Left ventricle myocardium superior (tissue), 1 donor: ENCODE results near the gene PRRX2. TPM values are rescaled to one million over a fixed set of nuclear protein-coding genes. Genes with fewer than 3 reads are reported as not detected.
A peak's percentile ranks its signal among the peaks of the same experiment; 100 is the strongest.

ENCODE experiments used
- ATAC-seq: fragments of 200-7000 bp; cut with Tn5 transposase; one replicate; pipeline ENCODE4 v1.9.1; 2020; ENCODE audit warnings: mild to moderate bottlenecking, moderate library complexity
- DNase-seq: peaks from one replicate; pipeline ENCODE4 v3.0.0-alpha.2; 2020
- intact Hi-C: fragments of 100-400 bp; cut with micrococcal nuclease; formaldehyde crosslinking; loops from one replicate; pipeline ENCODE4 v1.11.0; 2022
- total RNA-seq: library from RNA; stranded (reverse); fragmentation: NEBNext Ultra II Directional; extraction: Animal tissue kit (Norgen Biotek cat#: 25700); gene quantifications from one replicate; pipeline ENCODE4 v1.2.1, GENCODE V29; 2021
- donor health status: DM: no; HTN: yes; CAD: no; lungs with severe emphysema.

PRRX2 gene
- total RNA-seq, 1 donor from 2014 or later, result 0.20 TPM

GRCh38 chr9:129762985-129763926 is 97.8 kb downstream of the PRRX2 start:
- intact Hi-C loops, result no loop called here
- DNase-seq (no peak), ATAC-seq (peak; percentile 62)

- DNase-seq (no peak), ATAC-seq (no peak)
- intact Hi-C loops, result no loop called here
These were observed 100.4 kb downstream of the PRRX2 start for GRCh38 chr9:129765764-129766317.

GRCh38 chr9:129768486-129768885 is 103.0 kb downstream of the PRRX2 start:
- no peak for ATAC-seq
- intact Hi-C loops, result no loop called here
- no peak for DNase-seq

- ATAC-seq (no peak), DNase-seq (no peak)
- intact Hi-C loops, result no loop called here
These were observed 104.2 kb downstream of the PRRX2 start for GRCh38 chr9:129769669-129770068.

GRCh38 chr9:129770741-129771140 is 105.3 kb downstream of the PRRX2 start:
- ATAC-seq, result no peak
- no peak for DNase-seq
- intact Hi-C loops, result no loop called here

Other genes starting within 250 kb of the PRRX2 start
- gene C9orf50, start 44.5 kb upstream of the PRRX2 start, total RNA-seq, result not detected
- 66.5 TPM for gene NTMT1, start 39.5 kb upstream of the PRRX2 start, total RNA-seq
- gene ASB6, start 23.5 kb upstream of the PRRX2 start, total RNA-seq, result 9.7 TPM
- 2.4 TPM for gene PTGES, start 87.4 kb downstream of the PRRX2 start, total RNA-seq
- gene TOR1B, start 137.5 kb downstream of the PRRX2 start, total RNA-seq, result 8.7 TPM
- 11.7 TPM for gene TOR1A, start 158.5 kb downstream of the PRRX2 start, total RNA-seq
- 35.6 TPM for gene C9orf78, start 169.6 kb downstream of the PRRX2 start, total RNA-seq
- gene USP20, start 169.8 kb downstream of the PRRX2 start, total RNA-seq, result 11.6 TPM